ENCODE data around the gene GLG1. TPM values are rescaled to one million over a fixed set of nuclear protein-coding genes. Genes with fewer than 3 reads are reported as not detected.

The GLG1 gene
- total RNA-seq, 1 experiment from 2014 or later, result 210 TPM

DNA sequence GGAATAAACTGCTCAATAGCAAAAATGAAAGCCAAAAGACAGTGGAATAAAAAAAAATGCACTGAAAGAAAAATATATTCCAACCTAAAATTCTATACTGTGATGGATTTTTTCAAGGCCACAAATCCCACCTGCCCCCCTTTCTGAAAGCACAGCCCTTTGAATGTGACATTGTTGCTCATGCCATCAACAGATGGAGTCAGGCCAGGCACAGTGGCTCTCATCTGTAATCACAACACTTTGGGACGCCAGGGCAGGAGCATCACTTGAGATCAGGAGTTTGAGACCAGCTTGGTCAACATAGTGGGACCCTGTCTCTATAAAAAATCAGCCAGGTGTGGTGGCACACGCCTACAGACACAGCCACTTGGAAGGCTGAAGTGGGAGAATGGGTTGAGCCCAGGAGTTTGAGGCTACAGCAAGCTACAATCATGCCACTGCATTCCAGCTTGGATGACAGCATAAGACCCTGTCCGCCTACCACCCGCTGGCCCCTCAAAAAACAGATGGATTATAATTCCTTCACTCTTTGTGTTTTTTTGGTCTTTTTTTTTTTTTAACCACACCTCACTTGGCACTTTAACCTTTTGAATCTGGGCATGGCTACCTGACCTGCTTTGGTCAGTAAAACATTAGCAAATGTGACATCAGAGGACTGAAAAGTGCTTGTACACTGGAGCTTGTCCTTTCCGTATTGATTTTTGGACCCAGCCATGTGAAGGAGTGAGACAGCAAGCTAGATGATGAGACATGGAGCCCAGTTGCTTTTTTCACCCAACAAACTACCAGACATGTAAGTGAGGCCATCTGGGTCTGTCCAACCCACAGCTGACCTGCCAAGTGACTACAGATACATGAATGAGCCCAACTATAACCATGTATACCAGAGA, 36.3 kb downstream of the GLG1 start:
- BruUV-seq (replicated peaks), result no TSS peak
- Mint-ChIP-seq H3K27ac (ENCODE audit: unreplicated experiment) (peak overlapping the region; percentile 49), H3K27me3 (ENCODE audit: insufficient read depth, unreplicated experiment) (no peaks in the 10 kb centered on the region), H3K9me3 (ENCODE audit: unreplicated experiment) (no peaks in the 10 kb centered on the region), H3K4me1 (ENCODE audit: low read depth, unreplicated experiment) (peaks cover 24% of the 10 kb centered on the region), H3K4me3 (ENCODE audit: unreplicated experiment) (no peak overlapping the region), H3K36me3 (ENCODE audit: insufficient read depth, unreplicated experiment) (peaks cover 9% of the 10 kb centered on the region)
- Histone ChIP-seq H3K27me3 (replicated peaks; ENCODE audit: control insufficient read depth, insufficient read depth, low read length) (no peaks in the 10 kb centered on the region), H3K36me3 (ENCODE audit: control insufficient read depth, insufficient read depth, low read length) (no peaks in the 10 kb centered on the region; the same call in 1 of the 2 replicates), H3K4me3 (ENCODE audit: low read depth, low read length) (no peak overlapping the region), H3K4me1 (peaks cover 13% of the 10 kb centered on the region; the same call in 1 of the 2 replicates), H3K9me3 (no peaks in the 10 kb centered on the region)
- DNase-seq, result no peak
- ChIA-PET CTCF (interaction anchor here (0.6 kb wide), 1 partner anchor 29 kb away, joined by 7 read pairs; no protein-coding TSS in a partner anchor), POLR2A (interaction anchor here (1.0 kb wide), 1 partner anchor 91 kb away, joined by 3 read pairs; no protein-coding TSS in a partner anchor)
- intact Hi-C loops (cut with micrococcal nuclease; ENCODE audit: unreplicated experiment), result no loop called here
- TF ChIP-seq, protein P1, sequence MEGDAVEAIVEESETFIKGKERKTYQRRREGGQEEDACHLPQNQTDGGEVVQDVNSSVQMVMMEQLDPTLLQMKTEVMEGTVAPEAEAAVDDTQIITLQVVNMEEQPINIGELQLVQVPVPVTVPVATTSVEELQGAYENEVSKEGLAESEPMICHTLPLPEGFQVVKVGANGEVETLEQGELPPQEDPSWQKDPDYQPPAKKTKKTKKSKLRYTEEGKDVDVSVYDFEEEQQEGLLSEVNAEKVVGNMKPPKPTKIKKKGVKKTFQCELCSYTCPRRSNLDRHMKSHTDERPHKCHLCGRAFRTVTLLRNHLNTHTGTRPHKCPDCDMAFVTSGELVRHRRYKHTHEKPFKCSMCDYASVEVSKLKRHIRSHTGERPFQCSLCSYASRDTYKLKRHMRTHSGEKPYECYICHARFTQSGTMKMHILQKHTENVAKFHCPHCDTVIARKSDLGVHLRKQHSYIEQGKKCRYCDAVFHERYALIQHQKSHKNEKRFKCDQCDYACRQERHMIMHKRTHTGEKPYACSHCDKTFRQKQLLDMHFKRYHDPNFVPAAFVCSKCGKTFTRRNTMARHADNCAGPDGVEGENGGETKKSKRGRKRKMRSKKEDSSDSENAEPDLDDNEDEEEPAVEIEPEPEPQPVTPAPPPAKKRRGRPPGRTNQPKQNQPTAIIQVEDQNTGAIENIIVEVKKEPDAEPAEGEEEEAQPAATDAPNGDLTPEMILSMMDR (IDR thresholded peaks at IDR 0.05; ENCODE audit: insufficient read depth in 1 of 2, low read depth in 1 of 2, low read length in 1 of 2, severe bottlenecking in 1 of 2, unreplicated experiment in 1 of 2), result no peak

DNA sequence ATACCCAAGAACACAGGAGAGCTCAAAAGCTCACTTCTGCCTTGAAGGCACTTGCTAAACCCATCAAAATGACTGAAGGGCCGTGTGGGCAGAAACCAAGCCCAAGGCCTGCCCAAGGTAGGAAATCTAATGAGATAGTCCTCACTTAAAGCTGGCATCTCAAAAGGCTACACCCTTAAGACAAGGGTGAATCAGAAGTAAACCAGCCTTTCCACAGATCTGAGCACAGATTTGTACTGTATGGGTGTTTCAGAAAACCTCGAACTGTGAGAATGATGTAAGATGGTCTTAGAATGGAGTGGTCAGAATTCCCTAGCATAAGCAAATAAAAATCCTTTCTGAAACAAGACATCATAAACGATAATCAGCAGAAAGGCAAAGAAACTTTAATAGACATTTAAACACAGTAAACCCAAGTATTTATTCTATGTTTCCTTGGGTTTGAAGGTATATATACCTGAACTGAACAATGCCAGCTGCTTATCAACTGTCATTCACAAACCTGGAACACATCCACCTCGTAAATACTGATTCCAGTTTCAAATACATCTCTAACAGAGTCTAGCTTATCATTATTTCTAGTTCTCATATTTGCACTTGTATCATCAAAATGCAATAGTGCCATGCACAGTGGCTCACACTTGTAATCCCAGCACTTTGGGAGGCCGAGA, 37.8 kb downstream of the GLG1 start:
- H3K9me3 Mint-ChIP-seq (ENCODE audit: unreplicated experiment), result no peaks in the 10 kb centered on the region
- peak in 1 of 2 experiments; percentile 15 for DNase-seq
- Histone ChIP-seq H3K4me3 (ENCODE audit: low read depth, low read length) (no peak overlapping the region), H3K36me3 (ENCODE audit: control insufficient read depth, insufficient read depth, low read length) (no peaks in the 10 kb centered on the region; the same call in 1 of the 2 replicates), H3K4me1 (peaks cover 13% of the 10 kb centered on the region; the same call in 1 of the 2 replicates), H3K9me3 (no peaks in the 10 kb centered on the region), H3K27me3 (replicated peaks; ENCODE audit: control insufficient read depth, insufficient read depth, low read length) (no peaks in the 10 kb centered on the region)
- ChIA-PET CTCF (no interaction called here), POLR2A (no interaction called here)
- no TSS peak for BruUV-seq (replicated peaks)
- no peaks in the 10 kb centered on the region for H3K27me3 Mint-ChIP-seq (ENCODE audit: insufficient read depth, unreplicated experiment)
- peaks cover 24% of the 10 kb centered on the region for H3K4me1 Mint-ChIP-seq (ENCODE audit: low read depth, unreplicated experiment)
- H3K4me3 Mint-ChIP-seq (ENCODE audit: unreplicated experiment), result no peak overlapping the region
- intact Hi-C loops (cut with micrococcal nuclease; ENCODE audit: unreplicated experiment), result loop anchor here (2.0 kb wide), 1 partner anchor 38 kb away; the partner anchor contains the start of gene GLG1
- H3K27ac Mint-ChIP-seq (ENCODE audit: unreplicated experiment), result no peak overlapping the region
- H3K36me3 Mint-ChIP-seq (ENCODE audit: insufficient read depth, unreplicated experiment), result peaks cover 13% of the 10 kb centered on the region
- TF ChIP-seq, protein P1 (IDR thresholded peaks at IDR 0.05; ENCODE audit: insufficient read depth in 1 of 2, low read depth in 1 of 2, low read length in 1 of 2, severe bottlenecking in 1 of 2, unreplicated experiment in 1 of 2), result no peak

DNA sequence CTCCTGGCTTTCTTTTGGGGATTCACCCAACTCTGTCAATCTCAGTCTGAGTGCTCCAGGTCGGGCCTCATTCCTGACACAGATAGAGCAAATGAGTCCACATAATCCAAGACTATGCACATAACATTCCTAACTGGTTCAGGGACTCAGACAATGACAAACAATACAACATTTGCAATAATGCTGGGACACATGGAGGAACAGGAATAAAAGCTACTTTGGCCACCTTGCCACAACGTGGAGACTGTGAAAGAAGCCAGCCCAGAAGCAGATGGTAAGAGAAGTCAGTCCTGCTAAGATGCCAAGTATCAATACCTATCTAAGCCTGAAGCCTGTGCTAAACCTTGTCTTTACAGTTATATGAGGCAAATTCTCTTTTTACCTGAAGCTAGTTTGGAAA, 39.0 kb downstream of the GLG1 start:
- Histone ChIP-seq H3K4me1 (peaks cover 10% of the 10 kb centered on the region; the same call in 1 of the 2 replicates), H3K9me3 (no peaks in the 10 kb centered on the region), H3K4me3 (ENCODE audit: low read depth, low read length) (no peak overlapping the region), H3K36me3 (ENCODE audit: control insufficient read depth, insufficient read depth, low read length) (no peaks in the 10 kb centered on the region; the same call in 1 of the 2 replicates), H3K27me3 (replicated peaks; ENCODE audit: control insufficient read depth, insufficient read depth, low read length) (no peaks in the 10 kb centered on the region)
- TF ChIP-seq, protein P1 (IDR thresholded peaks at IDR 0.05; ENCODE audit: insufficient read depth in 1 of 2, low read depth in 1 of 2, low read length in 1 of 2, severe bottlenecking in 1 of 2, unreplicated experiment in 1 of 2), result no peak
- Mint-ChIP-seq H3K36me3 (ENCODE audit: insufficient read depth, unreplicated experiment) (peaks cover 18% of the 10 kb centered on the region), H3K4me3 (ENCODE audit: unreplicated experiment) (no peak overlapping the region), H3K27me3 (ENCODE audit: insufficient read depth, unreplicated experiment) (no peaks in the 10 kb centered on the region), H3K9me3 (ENCODE audit: unreplicated experiment) (no peaks in the 10 kb centered on the region), H3K27ac (ENCODE audit: unreplicated experiment) (no peak overlapping the region), H3K4me1 (ENCODE audit: low read depth, unreplicated experiment) (peaks cover 24% of the 10 kb centered on the region)
- ChIA-PET CTCF (no interaction called here), POLR2A (no interaction called here)
- no peak for DNase-seq
- no TSS peak for BruUV-seq (replicated peaks)
- intact Hi-C loops (cut with micrococcal nuclease; ENCODE audit: unreplicated experiment), result loop anchor here (2.0 kb wide), 1 partner anchor 39 kb away; the partner anchor contains the start of gene GLG1

Data from Caco-2 (cell line).